Hepatocyte (in vitro differentiated cells): Measurements from ENCODE around the gene FBN1.

ENCODE experiments used
- EZH2 ChIP-seq: fragments of 200-600 bp; sonication (generic); IDR thresholded peaks from 2 replicates; pipeline ENCODE4 v1.6.1; 2016; ENCODE audit warnings: antibody characterized with exemption, mild to moderate bottlenecking, borderline replicate concordance
- EZH2phosphoT487 ChIP-seq: fragments of 200-600 bp; sonication (generic); IDR thresholded peaks from one replicate; pipeline ENCODE4 v1.6.1; 2018; ENCODE audit warnings: antibody characterized with exemption, mild to moderate bottlenecking, low read depth, moderate library complexity; ENCODE audit not compliant: unreplicated experiment, severe bottlenecking
- TF ChIP-seq, protein P1 (sequence below): fragments of 200-600 bp; sonication (generic); IDR thresholded peaks from 2 replicates; pipeline ENCODE4 v1.5.1; 2016; ENCODE audit warnings: antibody characterized with exemption, mild to moderate bottlenecking; ENCODE audit not compliant: poor library complexity

DNA sequence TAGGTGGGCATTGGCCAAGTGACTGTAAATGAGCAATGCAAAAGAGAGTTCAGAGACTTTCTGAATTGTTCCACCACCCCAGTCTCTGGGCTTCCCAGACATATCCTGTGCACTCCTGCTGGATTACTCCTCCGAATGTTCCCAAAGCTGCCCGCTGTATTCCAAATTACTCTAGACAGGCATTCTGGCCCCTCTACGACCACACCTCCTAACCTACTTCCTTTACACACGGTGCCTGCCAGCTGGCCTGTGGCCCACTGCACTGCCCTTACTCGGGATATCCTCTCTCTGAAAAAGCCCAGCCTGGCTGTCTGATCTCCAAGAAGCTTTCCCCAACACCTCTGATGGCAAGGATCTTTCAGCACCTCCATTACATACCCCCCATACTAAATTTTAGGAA is 247.7 kb downstream of the FBN1 start:
- TF ChIP-seq, protein P1, sequence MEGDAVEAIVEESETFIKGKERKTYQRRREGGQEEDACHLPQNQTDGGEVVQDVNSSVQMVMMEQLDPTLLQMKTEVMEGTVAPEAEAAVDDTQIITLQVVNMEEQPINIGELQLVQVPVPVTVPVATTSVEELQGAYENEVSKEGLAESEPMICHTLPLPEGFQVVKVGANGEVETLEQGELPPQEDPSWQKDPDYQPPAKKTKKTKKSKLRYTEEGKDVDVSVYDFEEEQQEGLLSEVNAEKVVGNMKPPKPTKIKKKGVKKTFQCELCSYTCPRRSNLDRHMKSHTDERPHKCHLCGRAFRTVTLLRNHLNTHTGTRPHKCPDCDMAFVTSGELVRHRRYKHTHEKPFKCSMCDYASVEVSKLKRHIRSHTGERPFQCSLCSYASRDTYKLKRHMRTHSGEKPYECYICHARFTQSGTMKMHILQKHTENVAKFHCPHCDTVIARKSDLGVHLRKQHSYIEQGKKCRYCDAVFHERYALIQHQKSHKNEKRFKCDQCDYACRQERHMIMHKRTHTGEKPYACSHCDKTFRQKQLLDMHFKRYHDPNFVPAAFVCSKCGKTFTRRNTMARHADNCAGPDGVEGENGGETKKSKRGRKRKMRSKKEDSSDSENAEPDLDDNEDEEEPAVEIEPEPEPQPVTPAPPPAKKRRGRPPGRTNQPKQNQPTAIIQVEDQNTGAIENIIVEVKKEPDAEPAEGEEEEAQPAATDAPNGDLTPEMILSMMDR, result no peak
- TF ChIP-seq EZH2 (no peak), EZH2phosphoT487 (no peak)
